GM18520 (cell line): ENCODE results near the gene POU2F3.

Experiments used
- ATAC-seq: cut with Tn5 transposase; IDR thresholded peaks from one replicate; pipeline ENCODE4 v1.9.1; 2021; ENCODE audit not compliant: unreplicated experiment

POU2F3 gene

DNA sequence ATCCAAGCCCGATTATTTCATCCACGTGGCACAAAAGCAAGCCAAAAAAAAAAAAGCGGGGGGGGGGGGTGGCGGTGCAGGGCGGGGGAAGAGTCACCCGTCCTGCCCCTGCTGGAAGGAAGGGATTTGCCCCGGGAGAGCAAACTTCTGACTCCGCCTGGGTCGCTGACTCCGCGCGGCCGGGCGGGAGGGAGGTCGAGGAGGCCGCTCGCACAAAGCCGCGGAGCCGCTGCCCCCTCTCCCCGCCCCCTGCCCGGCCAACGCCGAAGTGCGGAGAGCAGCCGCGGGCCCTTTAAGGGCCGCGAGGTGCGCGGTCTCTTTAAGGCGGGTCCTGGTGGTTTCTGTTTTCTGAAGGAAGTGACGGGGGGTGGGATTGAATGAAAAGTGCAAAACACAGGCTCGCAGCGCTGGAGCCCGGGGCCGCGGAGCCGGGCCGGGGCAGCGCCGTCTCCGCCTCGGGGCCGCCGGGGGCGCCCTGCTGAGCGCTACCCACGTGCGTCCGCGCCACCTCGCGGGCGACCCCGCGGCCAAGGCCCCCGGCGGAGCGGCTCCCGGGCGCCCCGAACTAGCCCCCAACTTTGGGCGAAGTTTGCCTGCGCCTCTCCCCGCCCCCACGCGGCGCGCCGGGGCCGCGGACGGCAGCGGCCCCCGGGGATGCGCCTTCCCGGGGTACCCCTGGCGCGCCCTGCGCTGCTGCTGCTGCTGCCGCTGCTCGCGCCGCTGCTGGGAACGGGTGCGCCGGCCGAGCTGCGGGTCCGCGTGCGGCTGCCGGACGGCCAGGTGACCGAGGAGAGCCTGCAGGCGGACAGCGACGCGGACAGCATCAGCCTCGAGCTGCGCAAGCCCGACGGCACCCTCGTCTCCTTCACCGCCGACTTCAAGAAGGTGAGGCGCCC, 29.1 kb upstream of the POU2F3 start, which contains the start of gene OAF:
OAF (plus strand) TSS at position 407 of the 896 bp plus-strand sequence; CDS start at position 655, 248 bp downstream.
- ATAC-seq, result peak; percentile 38

DNA sequence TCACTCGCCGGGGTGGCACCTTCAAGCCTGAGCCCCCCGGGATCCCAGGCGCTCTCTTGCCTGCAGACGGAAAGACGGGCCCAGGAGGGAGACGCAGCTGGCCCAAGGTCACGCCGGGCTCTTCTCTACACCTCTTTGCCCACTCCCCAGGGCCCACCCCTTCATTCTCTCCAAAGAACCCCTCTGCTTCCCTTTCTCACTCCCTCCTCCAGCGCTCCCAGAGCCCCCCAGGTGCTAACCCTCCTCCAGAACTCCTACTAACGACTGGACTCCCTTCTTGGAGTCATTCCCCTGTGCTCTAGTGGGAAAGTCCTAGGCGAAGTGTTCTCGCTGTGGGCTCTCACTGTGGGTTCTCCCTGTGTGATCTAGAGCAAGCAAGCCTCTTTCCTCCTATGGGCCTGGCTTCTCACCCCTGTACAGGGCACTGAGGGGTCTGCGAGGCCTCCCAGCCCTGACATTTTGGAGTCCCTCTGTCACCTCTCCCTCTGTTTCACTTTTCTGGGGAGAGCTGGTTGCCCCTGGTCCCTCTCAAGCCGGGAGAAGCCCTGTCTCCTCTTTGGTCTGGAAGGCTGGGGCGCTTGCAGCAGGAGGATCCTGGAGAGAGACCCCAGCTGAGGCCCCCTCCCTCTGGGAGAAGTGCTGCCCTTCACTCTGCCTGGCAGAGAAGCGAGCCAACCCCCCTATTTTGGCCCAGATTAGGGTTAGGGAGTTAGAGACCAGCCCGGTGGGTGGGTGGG, 28.2 kb upstream of the POU2F3 start:
- no peak for ATAC-seq

DNA sequence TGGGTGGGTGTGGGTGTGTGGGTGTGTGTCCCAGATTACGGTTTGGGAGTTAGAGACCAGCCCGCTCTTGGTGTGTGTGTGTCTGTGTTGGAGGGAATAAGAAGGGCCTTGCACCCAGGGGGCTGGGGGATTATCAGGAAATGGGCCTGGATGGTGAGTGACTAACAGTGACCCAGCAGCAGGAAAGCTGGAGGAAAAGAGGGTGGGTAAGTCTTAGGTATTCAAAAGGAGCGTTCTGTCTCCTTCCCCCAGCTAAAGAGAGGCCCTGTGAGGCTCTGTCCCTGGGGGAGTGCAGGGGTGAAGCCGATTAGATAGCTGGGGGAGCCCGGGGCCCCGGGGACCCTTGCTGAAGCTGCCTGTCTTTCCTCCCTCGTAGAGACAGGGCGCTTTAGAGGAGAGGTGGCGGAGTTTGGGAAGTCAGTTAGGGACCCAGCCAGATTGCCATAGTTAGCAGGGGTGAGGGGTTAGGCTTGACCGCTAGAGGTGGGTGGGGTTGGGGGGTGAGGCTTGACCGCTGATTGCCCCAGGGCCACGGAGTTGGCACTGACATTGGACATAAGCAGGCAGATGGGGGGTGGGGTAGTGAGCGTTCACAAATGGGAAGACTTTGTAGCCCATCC, 27.6 kb upstream of the POU2F3 start:
- ATAC-seq, result no peak

- no peak for ATAC-seq
Measured at GRCh38 chr11:120212926-120213325, 27.0 kb upstream of the POU2F3 start.

- no peak for ATAC-seq
Measured at GRCh38 chr11:120214581-120214980, 25.4 kb upstream of the POU2F3 start.

DNA sequence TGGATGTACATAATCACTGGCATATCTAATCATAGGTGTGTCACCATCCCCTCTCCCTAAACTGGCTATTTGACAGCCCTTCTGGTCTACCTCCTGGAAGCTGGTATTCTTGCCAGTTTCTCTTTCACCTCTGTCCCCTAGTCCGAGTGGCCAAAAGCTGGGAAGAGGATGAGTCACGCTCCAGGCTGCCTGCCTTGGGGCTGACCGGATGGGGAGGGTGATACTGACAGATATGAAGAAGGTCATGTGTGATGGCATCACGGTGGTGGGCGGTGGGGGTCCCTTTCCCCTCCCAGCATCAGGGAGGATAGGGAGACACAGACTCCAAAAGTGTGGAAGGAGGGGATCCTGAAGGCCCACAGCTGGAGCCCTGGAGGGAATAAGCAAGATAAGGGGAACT, 24.3 kb upstream of the POU2F3 start:
- no peak for ATAC-seq

DNA sequence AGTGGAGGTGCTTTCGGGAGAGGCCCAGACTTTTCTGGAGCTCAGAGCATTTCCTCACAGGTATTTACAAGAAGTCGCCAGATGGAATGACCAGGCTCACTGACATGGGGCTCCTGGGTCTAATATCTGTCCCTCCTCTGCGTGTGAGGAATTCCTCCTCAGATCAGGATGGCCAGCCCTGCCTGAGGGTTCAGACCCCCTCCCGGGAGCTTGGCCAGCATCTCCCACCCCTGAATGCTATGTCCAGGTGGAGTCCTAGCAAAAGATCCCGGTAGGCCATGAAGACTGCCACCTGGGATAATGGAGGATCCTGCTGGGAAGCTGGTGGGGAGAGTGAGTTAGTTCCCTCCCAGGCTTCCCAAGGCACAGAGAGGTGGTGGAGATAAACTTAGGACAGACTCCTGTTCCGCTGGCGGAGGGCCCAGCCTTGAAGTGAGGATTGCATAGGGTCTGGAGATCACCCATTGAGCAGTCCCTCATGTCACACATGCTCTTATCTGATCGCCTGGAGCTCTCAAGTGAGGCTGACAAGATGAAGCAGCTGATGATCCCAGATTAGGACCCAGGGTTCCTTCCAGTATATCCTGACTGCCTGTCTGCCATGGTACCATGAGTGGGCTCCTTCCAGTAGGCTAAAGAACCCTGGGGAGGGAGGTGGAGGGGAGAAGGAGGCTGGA, 23.4 kb upstream of the POU2F3 start:
- no peak for ATAC-seq

DNA sequence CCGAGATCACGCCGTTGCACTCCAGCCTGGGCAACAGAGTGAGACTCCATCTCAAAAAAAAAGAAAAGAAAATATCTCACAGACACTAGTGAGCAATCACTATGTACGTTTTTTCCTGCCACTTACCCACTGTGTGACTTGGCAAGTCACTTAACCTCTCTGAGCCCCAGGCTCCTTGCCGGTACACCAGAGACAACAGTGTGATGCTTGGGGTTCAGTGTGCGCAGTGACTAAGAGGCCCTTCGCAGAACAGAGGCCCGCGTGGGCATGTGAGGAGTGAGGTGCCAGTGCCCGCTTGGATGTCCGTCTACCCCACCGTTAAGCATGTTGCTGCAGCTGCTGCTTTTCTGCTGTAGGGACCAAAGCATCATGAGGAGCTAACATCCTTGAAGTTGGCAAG, 22.4 kb upstream of the POU2F3 start:
- no peak for ATAC-seq

DNA sequence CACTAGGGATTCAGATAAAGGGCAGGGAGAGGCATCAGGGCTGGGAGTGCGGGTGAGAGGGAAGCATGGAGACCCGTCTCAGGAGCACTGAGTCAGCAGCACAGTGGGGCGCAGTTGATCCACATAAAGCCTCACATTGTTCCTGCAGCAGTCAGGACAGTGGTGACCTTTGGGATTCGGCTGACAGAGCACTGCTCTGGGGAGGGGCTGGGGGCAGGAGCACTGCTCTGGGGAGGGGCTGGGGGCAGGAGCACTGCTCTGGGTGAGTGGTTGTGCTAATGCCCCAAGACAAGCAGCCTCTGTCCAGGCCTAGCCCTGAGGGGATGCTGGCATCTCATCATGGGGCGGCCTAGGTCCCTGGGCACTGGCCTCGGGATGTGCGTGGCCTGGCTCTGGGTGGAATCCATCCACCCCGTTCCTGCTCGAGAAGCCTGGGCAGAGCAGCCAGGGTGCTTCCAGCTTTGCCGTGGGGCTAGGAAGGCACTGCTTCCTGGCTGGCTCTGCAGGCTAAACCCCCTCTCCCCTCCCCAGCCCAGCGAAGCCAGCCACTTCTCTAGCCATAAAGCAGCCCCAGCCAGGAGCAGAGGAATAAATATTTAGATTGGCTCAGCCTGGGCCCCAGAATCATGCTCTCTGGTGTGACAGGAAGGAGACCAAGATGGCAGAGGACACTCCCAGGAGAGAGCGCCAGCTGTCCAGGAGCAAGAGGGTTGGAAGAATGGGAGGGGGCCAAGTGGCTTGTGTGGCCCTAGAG, 21.8 kb upstream of the POU2F3 start:
- ATAC-seq, result no peak

DNA sequence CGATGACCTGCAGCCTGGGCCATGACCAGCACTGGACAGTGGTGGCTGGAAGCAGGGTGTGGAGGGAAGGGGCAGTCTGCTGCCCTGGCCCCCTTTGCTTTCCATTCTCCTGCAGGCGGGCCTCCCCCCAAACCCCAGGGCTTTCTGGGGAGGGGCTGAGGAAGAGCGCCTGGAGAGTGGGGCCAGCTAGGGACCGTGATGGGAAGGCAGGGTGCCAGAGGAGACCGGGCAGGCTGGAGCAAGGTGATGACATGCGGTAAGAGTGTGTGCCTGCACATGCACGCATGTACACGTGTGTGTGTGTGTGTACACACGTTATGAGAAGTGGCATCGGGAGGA, 21.3 kb upstream of the POU2F3 start:
- no peak for ATAC-seq

DNA sequence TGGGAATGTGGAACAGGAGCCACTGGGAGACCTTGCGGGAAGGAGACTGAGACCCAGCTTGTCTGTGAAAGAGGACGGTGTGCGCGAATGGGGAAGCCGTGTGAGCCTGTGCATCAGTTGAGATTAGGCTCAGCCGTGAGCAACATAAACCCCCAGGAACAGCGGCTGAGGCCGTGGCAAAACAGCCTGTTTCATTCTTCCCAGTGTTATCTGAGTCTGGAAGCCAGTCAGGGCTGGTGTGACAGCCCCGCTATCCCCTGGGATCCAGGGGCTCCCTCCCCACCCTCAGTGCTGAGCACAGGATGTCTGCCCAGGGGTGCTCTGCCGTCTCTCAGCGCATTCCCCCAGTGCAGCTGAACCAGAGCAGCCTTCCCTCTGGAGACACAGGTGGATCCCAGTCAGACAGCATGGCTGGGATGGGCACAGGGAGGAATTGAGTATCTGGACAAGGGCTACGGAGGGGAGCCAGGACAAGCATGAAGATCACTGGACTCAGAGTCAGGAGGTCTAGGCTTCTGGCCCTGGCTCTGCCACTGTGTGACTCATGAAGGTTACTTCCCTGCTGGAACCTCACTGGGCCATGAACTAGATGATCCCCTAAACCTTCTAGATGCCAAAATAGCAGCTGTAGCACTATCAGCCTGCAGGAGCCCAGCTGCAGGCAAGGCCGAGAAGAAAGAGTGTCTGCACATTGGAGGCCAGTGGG, 20.6 kb upstream of the POU2F3 start:
- ATAC-seq, result no peak

GRCh38 chr11:120219938-120220746, 19.8 kb upstream of the POU2F3 start:
- no peak for ATAC-seq

GRCh38 chr11:120220747-120221037, 19.2 kb upstream of the POU2F3 start:
- ATAC-seq, result no peak

GRCh38 chr11:120221115-120221752, 18.7 kb upstream of the POU2F3 start:
- ATAC-seq, result no peak

- ATAC-seq, result no peak
Measured at GRCh38 chr11:120222916-120223315, 17.0 kb upstream of the POU2F3 start.

- no peak for ATAC-seq
Measured at GRCh38 chr11:120223793-120224192, 16.1 kb upstream of the POU2F3 start.

GRCh38 chr11:120224361-120224760, 15.6 kb upstream of the POU2F3 start:
- no peak for ATAC-seq

GRCh38 chr11:120224972-120225909, 14.7 kb upstream of the POU2F3 start:
- no peak for ATAC-seq
